GM18517 (cell line): ENCODE data around the gene TOE1.
"Not testable (repeated sequence)": the region's sequence is repeated elsewhere in the genome, so short reads cannot be mapped to it uniquely, and the experiment has no call there.

ENCODE experiments used
- ATAC-seq: cut with Tn5 transposase; IDR thresholded peaks from one replicate; pipeline ENCODE4 v1.9.1; 2021; ENCODE audit warnings: mild to moderate bottlenecking, moderate library complexity; ENCODE audit not compliant: unreplicated experiment

Gene TOE1

DNA sequence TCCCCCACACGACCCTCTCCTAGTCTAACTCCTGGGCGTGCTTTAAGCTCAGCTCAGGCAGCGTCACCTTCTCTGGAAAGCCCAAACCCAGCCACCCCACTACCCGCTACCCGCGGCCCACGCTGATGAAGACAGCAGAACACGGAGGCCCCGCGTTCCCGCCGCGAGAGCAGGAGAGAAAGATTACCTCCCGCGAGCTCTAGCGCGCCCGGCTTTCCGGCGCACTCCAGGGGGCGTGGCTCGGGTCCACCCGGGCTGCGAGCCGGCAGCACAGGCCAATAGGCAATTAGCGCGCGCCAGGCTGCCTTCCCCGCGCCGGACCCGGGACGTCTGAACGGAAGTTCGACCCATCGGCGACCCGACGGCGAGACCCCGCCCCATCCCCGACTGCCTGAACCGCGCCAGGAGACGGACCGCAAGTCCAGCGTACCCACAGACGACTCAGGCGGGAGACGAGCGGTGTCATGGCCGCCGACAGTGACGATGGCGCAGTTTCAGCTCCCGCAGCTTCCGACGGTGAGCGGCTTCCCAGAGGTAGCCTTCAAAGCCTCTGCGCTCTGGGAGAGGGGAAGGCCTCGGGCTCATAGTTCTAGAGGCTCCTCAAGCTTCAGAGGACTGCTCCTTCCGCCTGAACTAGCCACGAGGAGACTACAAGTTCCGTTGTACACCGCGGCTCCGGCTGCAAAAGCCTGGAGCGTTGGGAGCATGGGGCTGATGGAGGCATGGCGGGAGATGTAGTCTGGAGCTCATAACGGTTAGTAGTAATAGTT is at the start of gene TOE1, which contains the start of gene MUTYH:
Gene TOE1 (plus strand): TSS at position 382 of the 770 bp plus-strand sequence. CDS start 83 bp downstream, at position 465.
Gene MUTYH (minus strand): TSS at position 652 of the 770 bp plus-strand sequence. CDS start 5,935 bp downstream, outside the sequence.
- ATAC-seq, result peak; percentile 72

DNA sequence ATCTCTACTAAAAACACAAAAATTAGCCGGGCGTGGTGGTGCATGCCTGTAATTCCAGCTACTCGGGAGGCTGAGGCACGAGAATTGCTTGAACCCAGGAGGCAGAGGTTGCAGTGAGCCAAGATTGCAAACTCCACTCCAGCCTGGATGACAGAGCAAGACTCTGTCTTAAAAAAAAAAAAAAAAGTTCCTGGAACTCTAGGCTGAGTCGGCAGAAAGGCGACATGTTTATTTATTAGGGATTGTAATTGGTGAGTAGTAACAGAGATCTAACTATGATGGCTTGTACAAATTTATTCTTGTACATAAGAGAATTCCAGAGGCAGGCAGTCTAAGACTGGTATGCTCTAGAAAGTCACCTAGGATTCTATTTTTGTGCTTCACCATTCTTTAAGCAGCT is 49.0 kb upstream of the TOE1 start:
- ATAC-seq, result not testable (repeated sequence)

DNA sequence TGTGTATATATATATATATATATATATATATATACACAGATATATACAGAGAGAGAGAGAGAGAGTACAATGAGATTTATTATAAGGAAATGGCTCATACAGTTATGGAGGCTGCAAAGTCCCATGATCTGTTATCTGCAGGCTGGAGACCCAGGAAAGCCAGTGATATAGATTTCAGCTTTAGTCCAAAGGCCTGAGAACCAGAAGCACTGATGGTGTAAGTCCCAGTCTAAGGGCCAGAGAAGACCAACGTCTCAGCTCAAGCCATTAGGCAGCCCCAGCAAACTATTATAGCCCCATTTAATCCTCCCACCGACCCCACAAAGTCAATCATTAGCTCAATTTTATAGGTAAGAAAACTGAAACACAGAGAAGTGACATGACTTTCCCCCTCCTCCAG is 48.3 kb upstream of the TOE1 start:
- no peak for ATAC-seq

DNA sequence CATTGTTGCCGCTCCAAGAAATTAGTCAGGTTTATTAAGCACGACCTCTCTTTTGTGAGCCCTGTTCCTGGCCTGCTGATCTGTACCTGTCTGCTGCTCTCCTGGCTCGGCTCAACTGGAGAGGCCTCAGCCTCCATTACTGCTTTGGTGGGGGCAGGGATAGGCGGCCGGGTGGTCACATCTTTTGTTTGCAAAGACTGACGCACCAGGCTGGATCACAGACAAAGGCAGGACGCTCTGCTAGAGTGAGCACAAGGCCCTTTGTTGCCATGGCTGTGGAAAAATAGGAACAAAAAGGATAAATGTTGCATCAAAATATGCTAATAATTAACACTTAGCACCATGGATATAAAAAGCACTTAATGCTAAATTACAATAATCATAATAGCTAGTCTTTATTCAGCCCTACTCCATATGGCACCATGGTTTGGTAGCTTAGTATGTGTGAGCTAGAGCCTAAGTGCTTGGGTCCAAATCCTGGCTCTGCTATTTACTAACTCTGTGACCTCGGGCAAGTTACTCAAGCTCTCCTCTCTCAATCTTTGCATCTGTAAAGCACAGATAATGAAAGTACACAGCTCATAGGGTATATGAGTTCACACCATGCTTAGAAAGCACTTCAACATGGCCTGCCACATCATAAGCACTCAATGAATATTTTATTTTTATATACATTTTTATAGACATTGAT is 42.2 kb upstream of the TOE1 start:
- ATAC-seq, result no peak

DNA sequence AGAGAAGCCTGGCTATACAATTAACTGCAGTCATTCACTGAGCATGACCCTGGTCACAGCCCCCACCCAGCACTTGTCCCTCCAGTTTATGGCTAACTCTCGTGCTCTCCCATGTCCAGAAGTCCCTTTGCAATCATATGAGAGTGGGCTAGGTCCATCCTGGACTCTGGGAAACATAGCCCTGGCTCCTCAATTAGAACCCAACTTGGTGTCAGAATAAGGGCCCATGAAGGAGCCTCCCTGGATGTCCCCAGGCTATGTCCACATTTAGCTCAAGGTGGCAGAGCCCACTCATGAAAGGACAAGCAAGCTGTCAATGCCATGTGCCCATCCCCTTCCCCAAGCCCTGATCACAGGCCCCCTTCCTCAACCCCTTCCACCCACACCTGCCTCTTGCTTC is 40.7 kb upstream of the TOE1 start:
- no peak for ATAC-seq

DNA sequence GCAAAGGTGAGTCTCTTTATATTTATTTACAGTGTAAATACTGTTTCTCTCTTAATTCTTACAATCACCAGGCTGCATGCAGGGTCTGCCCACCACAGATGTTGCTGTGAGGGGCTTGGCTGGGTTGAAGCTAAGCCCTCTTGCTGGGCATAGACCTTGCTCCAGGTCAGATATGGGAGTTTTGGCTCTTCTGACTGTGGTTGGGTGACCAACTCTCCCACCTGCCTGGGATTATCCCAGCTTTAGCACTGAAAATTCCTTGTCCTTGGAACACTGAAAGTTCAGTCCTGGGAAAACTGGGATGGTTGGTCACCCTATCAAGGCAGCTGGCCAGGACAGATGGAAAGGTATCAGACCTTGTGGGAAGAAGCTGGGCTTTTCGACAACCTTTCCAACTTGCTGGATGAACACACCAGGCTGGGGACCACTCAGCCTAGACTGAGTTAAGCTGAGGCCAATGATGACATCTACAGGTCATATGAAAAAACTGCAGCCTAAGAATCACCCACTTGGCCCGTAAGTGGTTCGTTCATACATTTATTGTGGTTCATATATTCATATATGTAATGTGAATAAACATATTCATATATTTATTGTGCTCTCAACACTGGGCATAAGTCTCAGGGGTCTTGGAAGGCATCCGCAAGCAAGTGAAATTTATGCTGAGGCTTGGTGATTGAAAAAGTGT is 39.8 kb upstream of the TOE1 start:
- no peak for ATAC-seq

DNA sequence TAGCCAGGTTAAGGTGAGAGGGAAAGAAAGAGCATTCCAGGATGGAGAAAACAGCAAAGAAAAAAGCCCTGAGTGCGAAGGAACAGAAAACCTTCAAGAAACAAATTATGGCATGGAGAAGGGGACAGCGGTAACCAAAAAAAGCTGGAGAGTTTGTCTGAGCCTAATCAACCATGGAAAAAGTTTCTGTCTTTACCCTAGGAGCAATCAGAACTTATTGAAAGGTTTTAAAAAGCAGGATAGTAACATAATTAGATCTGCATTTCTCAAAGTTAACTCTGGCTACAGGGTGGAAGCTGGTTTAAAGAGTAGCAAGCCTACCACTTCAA is 39.3 kb upstream of the TOE1 start:
- ATAC-seq, result no peak

DNA sequence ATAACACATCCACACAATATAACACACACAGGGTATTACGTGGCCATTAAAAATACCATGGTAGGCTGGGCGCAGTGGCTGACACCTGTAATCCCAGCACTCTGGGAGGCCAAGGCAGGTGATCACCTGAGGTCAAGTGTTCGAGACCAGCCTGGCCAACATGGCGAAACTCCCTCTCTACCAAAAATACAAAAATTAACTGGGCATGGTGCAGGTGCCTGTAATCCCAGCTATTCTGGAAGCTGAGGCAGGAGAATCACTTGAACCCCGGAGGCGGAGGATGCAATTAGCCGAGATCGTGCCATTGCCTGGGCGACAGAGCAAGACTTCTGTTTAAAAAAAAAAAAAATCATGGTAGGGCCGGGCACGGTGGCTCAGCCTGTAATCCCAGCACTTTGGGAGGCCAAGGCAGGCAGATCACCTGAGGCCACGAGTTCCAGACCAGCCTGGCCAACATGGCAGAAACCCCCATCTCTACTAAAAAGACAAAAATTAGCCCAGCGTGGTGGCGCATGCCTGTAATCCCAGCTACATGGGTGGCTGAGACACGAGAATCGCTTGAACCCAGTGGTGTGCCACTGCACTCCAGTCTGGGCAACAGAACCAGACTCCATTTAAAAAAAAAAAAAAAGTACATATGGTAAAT is 37.3 kb upstream of the TOE1 start:
- no peak for ATAC-seq

DNA sequence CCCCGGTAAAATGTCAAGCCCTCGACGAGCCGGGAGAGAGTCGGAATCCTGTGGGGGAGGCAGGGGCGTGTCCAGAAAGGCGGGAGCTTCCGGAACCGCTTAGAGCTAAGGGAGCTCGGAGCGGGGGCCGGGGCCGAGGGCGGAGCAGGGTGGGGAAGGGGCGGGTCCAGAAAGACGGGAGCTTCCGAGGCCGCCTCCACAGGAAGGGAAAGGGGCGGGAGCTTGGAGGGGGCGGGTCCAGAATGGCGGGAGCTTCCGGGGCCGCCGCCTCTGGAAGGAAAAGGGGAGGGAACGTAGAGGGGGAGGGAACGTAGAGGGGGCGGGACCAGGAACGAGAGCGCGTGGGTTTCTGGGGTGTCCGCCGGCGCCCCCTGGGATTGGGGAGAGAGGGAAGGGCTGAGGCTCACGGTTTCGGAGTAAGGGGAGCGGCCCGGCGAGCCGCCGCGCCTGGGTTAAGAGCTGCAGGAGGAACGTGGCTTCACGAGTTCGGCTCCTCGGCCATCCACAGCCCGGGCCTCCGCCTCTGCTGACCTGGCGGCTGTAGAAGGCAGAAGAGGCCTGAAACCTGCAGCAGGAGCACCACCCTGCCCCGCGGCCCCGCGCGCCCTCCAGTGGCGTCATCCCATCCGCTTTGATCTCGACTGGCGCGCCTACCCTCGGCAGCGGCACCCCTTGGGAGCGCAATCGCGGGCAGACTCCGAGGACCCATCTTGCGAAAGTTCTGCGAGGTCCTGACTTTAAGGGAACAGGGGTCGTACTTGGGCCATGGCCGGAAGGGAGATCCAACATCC is 36.3 kb upstream of the TOE1 start:
- ATAC-seq, result peak; percentile 59

DNA sequence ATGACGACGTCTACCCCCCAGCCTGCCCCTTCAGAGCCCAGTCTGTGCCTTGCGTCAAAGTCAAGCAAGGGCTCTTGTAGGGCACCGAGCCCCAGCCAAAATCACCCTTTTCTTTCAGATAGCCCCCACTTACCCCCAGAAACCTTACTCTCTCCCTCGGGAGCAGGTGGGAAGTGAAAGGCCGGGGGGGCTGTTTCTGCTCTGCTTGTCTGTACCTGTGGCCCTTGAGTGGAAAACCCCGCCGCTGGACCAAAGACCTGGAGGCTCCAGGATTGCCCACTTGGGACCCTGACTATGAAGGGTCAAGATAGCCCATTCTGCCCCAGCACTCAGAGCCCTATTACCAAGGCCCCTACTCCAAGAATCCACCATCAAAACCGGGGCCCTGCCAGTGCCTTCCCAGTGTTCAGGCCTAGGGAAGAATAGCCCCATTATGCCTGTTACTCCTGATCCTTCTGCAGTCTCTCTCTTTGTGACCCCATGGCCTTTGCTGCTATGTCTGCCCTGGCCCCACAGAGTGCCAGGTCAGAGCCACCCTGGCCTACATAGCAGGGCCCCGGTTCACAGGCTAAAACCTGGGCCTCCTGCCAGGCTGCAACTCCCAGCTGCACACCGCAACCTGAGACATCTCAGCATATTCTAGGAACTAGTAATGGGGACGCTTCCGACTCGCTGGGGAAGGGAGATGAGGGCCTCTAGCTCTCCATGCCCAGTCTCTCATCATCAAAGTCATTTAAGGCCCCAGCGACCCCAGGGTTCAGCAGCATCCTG is 35.5 kb upstream of the TOE1 start:
- ATAC-seq, result no peak

DNA sequence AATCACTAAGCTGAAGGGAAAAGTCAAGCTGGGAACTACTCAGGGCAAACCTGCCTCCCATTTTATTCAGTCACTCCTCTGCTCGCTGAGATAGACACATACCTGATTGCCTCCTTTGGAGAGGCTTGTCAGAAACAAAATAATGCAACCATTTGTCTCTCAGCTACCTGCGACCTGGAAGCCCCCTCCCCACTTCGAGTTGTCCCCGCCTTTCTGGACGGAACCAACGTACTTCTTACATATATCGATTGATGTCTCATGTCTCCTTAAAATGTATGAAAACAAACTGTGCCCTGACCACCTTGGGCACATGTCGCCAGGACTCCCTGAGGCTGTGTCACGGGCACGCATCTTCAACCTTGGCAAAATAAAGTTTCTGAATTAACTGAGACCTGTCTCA is 34.7 kb upstream of the TOE1 start:
- ATAC-seq, result no peak

DNA sequence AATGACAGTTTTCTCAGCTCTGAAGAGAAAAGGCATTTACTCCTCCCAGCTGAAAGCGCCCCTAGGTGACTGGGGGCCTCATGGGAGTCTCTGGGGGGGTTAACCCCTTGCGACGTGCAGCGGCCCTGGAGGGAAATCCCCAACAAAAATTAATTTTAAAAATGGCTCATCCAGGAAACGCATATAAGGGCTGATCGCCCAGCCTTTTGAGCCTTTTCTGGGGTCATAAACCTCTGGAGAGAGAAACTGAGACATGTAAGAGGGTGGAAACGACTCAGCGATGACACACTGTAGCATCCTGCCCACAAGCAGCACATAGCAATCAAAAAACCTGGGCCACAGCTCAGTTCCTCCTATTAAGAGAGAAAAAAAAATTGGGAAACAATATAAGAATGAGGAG is 33.7 kb upstream of the TOE1 start:
- no peak for ATAC-seq

DNA sequence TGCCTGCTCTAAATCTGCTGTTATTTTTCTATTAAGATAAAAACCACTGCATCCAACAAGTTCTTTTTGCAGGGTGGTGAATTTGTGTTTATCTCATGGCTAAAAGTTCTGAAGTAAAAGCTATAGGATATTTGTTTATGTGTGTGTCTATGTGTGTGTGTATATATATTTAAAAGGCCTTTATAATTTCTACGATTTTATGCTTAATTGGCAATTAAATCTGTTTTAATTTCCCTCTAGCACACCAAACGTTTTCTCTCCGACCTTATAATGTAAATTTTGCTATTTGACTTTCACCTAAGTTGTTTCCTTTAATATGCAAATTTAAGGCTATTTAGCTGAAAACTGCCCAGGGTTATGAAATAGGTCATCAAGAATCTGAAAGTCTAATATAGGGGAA is 33.1 kb upstream of the TOE1 start:
- no peak for ATAC-seq

DNA sequence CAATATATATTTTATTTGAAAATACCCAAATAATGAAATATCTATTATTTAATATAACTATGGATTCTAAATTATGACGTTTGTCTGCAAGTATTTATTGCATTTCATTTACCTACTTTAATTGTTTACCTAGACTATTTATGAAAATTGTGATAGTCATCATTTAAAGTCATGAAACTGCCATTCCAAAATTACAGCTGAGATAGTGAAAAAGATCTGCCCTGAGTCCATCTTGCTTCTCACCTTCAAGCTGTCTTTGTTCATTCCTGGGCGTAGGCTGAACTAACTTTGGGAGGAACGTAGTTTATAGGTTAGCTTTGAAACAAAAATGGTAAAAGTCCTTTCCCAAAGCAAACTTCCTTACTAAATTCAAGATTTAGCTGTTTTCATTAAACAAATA is 25.7 kb upstream of the TOE1 start:
- ATAC-seq, result no peak

DNA sequence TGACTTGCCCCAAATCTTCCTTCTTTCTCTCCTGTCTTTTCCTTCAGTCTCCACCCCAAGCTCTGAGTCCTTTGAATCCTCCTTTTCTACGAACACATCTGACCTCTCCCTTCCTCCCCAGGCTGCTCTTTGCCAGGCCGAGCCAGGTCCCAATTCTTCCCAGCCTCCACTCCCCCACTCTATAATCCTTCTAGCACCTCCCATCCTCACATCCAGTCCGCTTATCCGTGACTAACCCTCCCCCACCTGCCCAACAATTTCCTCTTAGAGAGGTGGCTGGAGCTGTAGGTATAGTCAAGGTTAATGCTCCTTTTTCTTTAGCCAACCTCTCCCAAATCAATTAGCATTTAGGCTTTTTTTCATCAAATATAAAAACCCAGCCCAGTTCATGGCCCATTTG is 22.8 kb upstream of the TOE1 start:
- ATAC-seq, result no peak

DNA sequence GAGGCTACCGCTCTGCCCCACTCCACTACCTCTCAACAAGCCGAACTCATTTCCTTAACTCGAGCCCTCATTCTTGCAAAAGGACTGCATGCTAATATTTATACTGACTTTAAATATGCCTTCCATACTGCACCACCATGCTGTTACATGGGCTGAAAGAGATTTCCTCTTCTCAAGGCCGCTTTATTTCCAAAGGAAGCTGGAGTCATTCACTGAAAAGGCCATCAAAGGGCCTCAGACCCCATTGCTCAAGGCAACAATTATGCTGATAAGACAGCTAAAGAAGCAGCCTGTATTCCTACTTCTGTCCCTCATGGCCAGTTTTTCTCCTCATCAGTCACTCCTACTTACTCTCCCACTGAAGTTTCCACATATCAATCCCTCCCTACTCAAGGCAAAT is 20.2 kb upstream of the TOE1 start:
- no peak for ATAC-seq

DNA sequence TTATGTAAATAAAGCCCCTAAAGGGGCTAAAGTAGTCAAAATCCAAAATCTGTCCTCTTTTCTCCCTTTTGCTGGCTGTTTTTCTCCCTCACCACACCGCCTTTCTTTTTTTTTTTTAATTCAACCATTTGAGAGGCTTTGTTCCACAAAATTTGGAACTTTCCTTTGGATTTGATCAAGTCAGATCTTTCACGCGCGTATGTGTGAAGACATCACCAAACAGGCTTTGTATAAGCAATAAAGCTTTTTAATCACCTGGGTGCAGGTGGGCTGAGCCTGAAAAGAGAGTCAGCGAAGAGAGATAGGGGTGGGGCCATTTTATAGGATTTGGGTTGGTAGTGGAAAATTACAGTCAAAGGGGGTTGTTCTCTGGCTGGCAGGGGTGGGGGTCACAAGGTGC is 18.5 kb upstream of the TOE1 start:
- no peak for ATAC-seq

DNA sequence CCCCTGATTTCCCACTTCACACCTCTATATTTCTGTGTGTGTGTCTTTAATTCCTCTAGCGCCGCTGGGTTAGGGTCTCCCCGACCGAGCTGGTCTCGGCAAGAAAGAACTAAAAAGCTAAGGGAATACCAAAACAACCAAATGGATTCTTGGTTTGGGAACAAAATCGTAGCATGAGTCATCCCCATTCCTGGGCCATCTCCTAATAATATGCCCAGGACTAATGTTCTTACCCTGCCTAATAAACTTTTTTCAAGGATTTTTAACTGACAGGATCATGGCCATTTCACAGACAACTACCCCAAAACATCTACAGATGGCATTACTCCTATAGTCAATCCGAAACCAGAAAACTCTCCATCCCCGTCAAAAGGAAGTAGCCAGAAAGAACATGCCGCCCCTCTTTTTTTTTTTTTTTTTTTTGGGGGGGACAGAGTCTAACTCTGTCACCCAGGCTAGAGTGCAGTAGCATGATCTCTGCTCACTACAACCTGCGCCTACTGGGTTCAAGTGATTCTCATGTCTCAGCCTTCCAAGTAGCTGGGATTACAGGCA is 17.4 kb upstream of the TOE1 start:
- no peak for ATAC-seq

DNA sequence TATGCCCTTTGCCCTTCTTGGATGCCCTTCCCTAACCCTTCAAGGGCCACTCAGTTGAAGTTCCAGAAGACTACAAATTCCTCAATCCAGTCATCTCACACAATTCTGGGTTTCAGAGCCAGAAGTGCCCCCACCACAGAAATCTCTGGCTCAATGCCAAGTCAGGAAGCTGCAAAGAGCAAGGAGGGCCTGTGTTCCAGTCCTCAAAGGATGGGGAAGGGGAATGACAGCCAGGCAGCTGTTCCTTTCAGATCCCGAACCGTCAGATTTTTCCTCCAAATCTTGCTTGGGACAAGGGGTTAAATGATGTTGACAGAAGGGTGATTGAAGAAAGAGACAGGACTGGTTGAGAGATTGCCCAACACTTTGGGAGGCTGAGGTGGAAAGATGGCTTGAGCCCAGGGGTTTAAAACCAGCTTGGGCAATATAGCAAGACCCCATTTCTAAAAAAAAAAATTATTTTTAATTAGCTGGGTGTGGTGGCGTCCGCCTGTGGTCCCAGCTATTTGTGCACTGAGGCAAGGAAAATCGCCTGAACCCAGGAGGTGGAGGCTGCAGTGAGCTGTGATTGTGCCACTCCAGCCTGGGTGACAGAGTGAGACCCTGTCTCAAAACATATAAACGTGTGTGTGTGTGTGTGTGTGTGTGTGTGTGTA is 14.0 kb upstream of the TOE1 start:
- ATAC-seq, result no peak
